Activated CD4-positive, alpha-beta T cell treated with anti-CD3 and anti-CD28 coated beads for 24 hours (primary cell): Measurements from ENCODE around the gene CHI3L1.

Source experiments
- DNase-seq, 2 donors: peaks; one replicate each; pipeline ENCODE4 v3.0.0-alpha.2; 2020; ENCODE audit warnings: low read depth in 2 of 2

The CHI3L1 gene

GRCh38 chr1:203151362-203152157 is 34.9 kb downstream of the CHI3L1 start:
- DNase-seq, result no peak

- no peak for DNase-seq
Observed at GRCh38 chr1:203150511-203151297, 35.8 kb downstream of the CHI3L1 start.

GRCh38 chr1:203149188-203149840 is 37.2 kb downstream of the CHI3L1 start:
- no peak for DNase-seq

GRCh38 chr1:203148579-203148978 is 37.9 kb downstream of the CHI3L1 start:
- no peak for DNase-seq

GRCh38 chr1:203148127-203148526 is 38.4 kb downstream of the CHI3L1 start:
- DNase-seq, result no peak

GRCh38 chr1:203147376-203147775 is 39.1 kb downstream of the CHI3L1 start:
- DNase-seq, result no peak

GRCh38 chr1:203146537-203146936 is 40.0 kb downstream of the CHI3L1 start:
- DNase-seq, result no peak

GRCh38 chr1:203146042-203146369 is 40.5 kb downstream of the CHI3L1 start:
- no peak for DNase-seq

GRCh38 chr1:203145321-203146041 is 41.0 kb downstream of the CHI3L1 start:
- DNase-seq, result no peak

- no peak for DNase-seq
Observed at GRCh38 chr1:203144661-203145060, 41.8 kb downstream of the CHI3L1 start.

- DNase-seq, result no peak
Observed at GRCh38 chr1:203143641-203144040, 42.9 kb downstream of the CHI3L1 start.

GRCh38 chr1:203142684-203143408 is 43.7 kb downstream of the CHI3L1 start:
- no peak for DNase-seq

GRCh38 chr1:203142124-203142523 is 44.4 kb downstream of the CHI3L1 start:
- no peak for DNase-seq

GRCh38 chr1:203140743-203141520 is 45.6 kb downstream of the CHI3L1 start:
- no peak for DNase-seq

GRCh38 chr1:203139976-203140475 is 46.5 kb downstream of the CHI3L1 start:
- DNase-seq, result no peak

GRCh38 chr1:203138066-203138465 is 48.4 kb downstream of the CHI3L1 start:
- DNase-seq, result no peak

GRCh38 chr1:203137324-203137723 is 49.2 kb downstream of the CHI3L1 start:
- no peak for DNase-seq

GRCh38 chr1:203136409-203137042 is 50.0 kb downstream of the CHI3L1 start:
- DNase-seq, result no peak

- no peak for DNase-seq
Observed at GRCh38 chr1:203135636-203136305, 50.7 kb downstream of the CHI3L1 start.
